Measurements from ENCODE around the gene AHNAK. TPM values are rescaled to one million over a fixed set of nuclear protein-coding genes. Genes with fewer than 3 reads are reported as not detected.

Gene AHNAK
- total and polyA plus RNA-seq, 2 of the 8 experiments (the other 6 are each of a cell fraction or from before 2014, with no cell fraction given): 2.0 to 5.8 TPM

DNA sequence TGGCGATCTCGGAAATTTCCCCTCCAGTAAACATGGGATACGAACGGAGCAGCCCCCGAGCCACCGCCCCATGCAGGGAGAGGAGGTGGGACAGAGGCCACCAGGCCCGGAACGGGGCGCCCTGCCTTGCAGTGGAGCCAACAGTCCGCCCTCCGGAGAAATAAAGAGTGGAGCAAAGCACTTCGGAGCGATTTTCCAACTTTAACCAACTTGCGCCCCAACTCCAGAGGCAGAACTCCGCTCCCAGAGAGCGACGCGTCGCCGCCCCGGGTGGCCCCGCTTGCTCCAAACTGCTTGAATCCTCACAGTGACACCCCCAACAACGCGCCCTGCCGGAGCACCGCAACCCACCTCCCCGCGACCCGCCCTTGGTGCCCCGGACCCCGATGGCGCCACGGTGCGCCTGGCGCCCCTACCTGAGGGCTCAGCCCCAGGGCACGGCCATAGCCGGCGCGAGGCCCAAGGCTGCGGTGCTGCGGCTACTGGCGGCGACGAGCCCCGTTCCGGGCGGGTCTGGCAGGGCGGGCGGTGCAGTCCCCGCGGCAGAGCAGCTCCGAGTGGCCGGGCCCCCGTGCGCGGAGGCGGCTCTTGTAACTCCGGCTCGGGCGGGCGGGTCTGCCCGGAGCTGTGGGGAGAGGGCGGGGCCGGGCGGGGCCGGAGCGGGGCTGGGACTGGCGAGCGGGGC lies at the start of gene AHNAK (continued):
- TF ChIP-seq RXRA (IDR thresholded peaks at IDR 0.05; ENCODE audit: insufficient read depth, low read depth, low read length) (no peak), SP1 (IDR thresholded peaks at IDR 0.05; ENCODE audit: low read depth, low read length) (no peak), HDAC2 (IDR thresholded peaks at IDR 0.05; ENCODE audit: borderline replicate concordance in 1 of 2, low read depth in 2 of 2, low read length in 2 of 2) (no peak; a peak in 1 of 4 replicates), RBBP5 (IDR thresholded peaks at IDR 0.05; ENCODE audit: borderline replicate concordance, low read depth, low read length) (0 out of 2 replicates have a peak, but pooled peaks have one; percentile 22), JUN (IDR thresholded peaks at IDR 0.05; ENCODE audit: low read depth, low read length) (no peak), POLR2AphosphoS5 (IDR thresholded peaks at IDR 0.05; ENCODE audit: low read depth, low read length) (no peak), SP4 (IDR thresholded peaks at IDR 0.05; ENCODE audit: low read length) (no peak), CBX5 (IDR thresholded peaks at IDR 0.05; ENCODE audit: low read depth, low read length) (no peak), GTF2F1 (IDR thresholded peaks at IDR 0.05; ENCODE audit: borderline replicate concordance, low read depth, low read length) (no peak), CHD2 (IDR thresholded peaks at IDR 0.05; ENCODE audit: low read length) (no peak), SIN3A (conservative IDR thresholded peaks at IDR 0.05 in 1 of 2, IDR thresholded peaks at IDR 0.05 in 1 of 2; ENCODE audit: low read depth in 1 of 2, low read length in 2 of 2) (no peak), NRF1 (IDR thresholded peaks at IDR 0.05; ENCODE audit: low read depth, low read length) (no peak), RNF2 (IDR thresholded peaks at IDR 0.05; ENCODE audit: borderline replicate concordance, low read depth, low read length, missing control alignments, poor library complexity, severe bottlenecking) (peak; percentile 10), JUND (IDR thresholded peaks at IDR 0.05; ENCODE audit: low read length) (no peak), NANOG (IDR thresholded peaks at IDR 0.05; ENCODE audit: insufficient read depth, low read depth, low read length, poor library complexity, severe bottlenecking) (no peak)
- TF ChIP-seq, protein P1, sequence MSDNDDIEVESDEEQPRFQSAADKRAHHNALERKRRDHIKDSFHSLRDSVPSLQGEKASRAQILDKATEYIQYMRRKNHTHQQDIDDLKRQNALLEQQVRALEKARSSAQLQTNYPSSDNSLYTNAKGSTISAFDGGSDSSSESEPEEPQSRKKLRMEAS (IDR thresholded peaks at IDR 0.05): peak; percentile 15; the same call in 1 of the 2 replicates
- TF ChIP-seq, protein P2, sequence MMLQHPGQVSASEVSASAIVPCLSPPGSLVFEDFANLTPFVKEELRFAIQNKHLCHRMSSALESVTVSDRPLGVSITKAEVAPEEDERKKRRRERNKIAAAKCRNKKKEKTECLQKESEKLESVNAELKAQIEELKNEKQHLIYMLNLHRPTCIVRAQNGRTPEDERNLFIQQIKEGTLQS (IDR thresholded peaks at IDR 0.05; ENCODE audit: insufficient read depth, low read depth, low read length): no peak
